ENCODE results near the gene GRIP2.

- no peak for TF ChIP-seq FOS (IDR thresholded peaks at IDR 0.05; ENCODE audit: borderline replicate concordance, insufficient read depth, low read length)
- TF ChIP-seq CTCF (IDR thresholded peaks at IDR 0.05; ENCODE audit: extremely low read depth in 1 of 2, insufficient read depth in 1 of 2, low read depth in 1 of 2, low read length in 2 of 2), result no peak
Measured at GRCh38 chr3:14568269-14568668, 28.1 kb upstream of the GRIP2 start.

Data from endothelial cell of umbilical vein (primary cell).